ENCODE measurements around the gene RANBP3L. TPM values are rescaled to one million over a fixed set of nuclear protein-coding genes. Genes with fewer than 3 reads are reported as not detected.
"Not testable (repeated sequence)": the region's sequence is repeated elsewhere in the genome, so short reads cannot be mapped to it uniquely, and the experiment has no call there.

The RANBP3L gene
- total RNA-seq, 4 donors from 2014 or later, result 2.2 to 13.7 (median 3.1) TPM

GRCh38 chr5:36205329-36205728 lies 96.4 kb downstream of the RANBP3L start:
- Histone ChIP-seq H3K4me3 (no peak overlapping the region), H3K9me3 (no peaks in the 10 kb centered on the region), H3K27ac (replicated peaks in 1 of 4) (no peak overlapping the region), H3K36me3 (peaks cover 23 to 61% (median 30%) of the 10 kb centered on the region in 4 donors), H3K27me3 (no peaks in the 10 kb centered on the region), H3K4me1 (peaks cover 4 to 10% (median 5%) of the 10 kb centered on the region in 4 donors)
- intact Hi-C loops (cut with DNase I), result no loop called here
- WGBS, result 100% methylated on average over 2 of the region's 2 CpGs
- no peak for DNase-seq (ENCODE audit: extremely low spot score)
- no peak for TF ChIP-seq POLR2A (IDR thresholded peaks at IDR 0.05; ENCODE audit: low read depth)

- Histone ChIP-seq H3K4me3 (no peak overlapping the region), H3K4me1 (peaks cover 4 to 10% (median 5%) of the 10 kb centered on the region in 4 donors), H3K27ac (replicated peaks in 1 of 4) (no peak overlapping the region), H3K36me3 (peaks cover 27 to 74% (median 42%) of the 10 kb centered on the region in 4 donors), H3K27me3 (no peaks in the 10 kb centered on the region), H3K9me3 (no peaks in the 10 kb centered on the region)
- no peak for TF ChIP-seq CTCF (IDR thresholded peaks at IDR 0.05)
- no peak for TF ChIP-seq POLR2A (IDR thresholded peaks at IDR 0.05; ENCODE audit: low read depth)
- TF ChIP-seq EP300 (IDR thresholded peaks at IDR 0.05), result no peak
- 51% methylated on average over 3 of the region's 3 CpGs for WGBS
- DNase-seq (ENCODE audit: extremely low spot score), result no peak
- intact Hi-C loops (cut with DNase I), result no loop called here
Measured at GRCh38 chr5:36202521-36202961, 99.2 kb downstream of the RANBP3L start.

- H3K4me3 ChIP-seq, result no peak overlapping the region
- no peak for DNase-seq (ENCODE audit: extremely low spot score)
- H3K27me3 ChIP-seq, result no peaks in the 10 kb centered on the region
- H3K9me3 ChIP-seq, result no peaks in the 10 kb centered on the region
- intact Hi-C loops (cut with DNase I), result no loop called here
- TF ChIP-seq EP300 (IDR thresholded peaks at IDR 0.05), result no peak
- no peak for TF ChIP-seq POLR2AphosphoS5 (IDR thresholded peaks at IDR 0.05)
- TF ChIP-seq POLR2A (IDR thresholded peaks at IDR 0.05; ENCODE audit: low read depth), result no peak
- no peak for TF ChIP-seq CTCF (IDR thresholded peaks at IDR 0.05)
- peaks cover 34 to 84% (median 49%) of the 10 kb centered on the region in 4 donors for H3K36me3 ChIP-seq
- 96% methylated on average over 4 of the region's 4 CpGs for WGBS
- H3K4me1 ChIP-seq, result peaks cover 4 to 10% (median 5%) of the 10 kb centered on the region in 4 donors
- no peak overlapping the region for H3K27ac ChIP-seq (replicated peaks in 1 of 4)
Measured at GRCh38 chr5:36200513-36200912, 101.2 kb downstream of the RANBP3L start.

GRCh38 chr5:36199620-36200019 lies 102.1 kb downstream of the RANBP3L start:
- Histone ChIP-seq H3K4me3 (no peak overlapping the region), H3K9me3 (no peaks in the 10 kb centered on the region), H3K27ac (replicated peaks in 1 of 4) (no peak overlapping the region), H3K36me3 (peaks cover 41 to 86% (median 51%) of the 10 kb centered on the region in 4 donors), H3K4me1 (peaks cover 4 to 10% (median 5%) of the 10 kb centered on the region in 4 donors), H3K27me3 (no peaks in the 10 kb centered on the region)
- TF ChIP-seq POLR2AphosphoS5 (IDR thresholded peaks at IDR 0.05) (no peak), POLR2A (IDR thresholded peaks at IDR 0.05; ENCODE audit: low read depth) (no peak), CTCF (IDR thresholded peaks at IDR 0.05) (no peak), EP300 (IDR thresholded peaks at IDR 0.05) (no peak)
- 83% methylated on average over 2 of the region's 2 CpGs for WGBS
- no peak for DNase-seq (ENCODE audit: extremely low spot score)
- intact Hi-C loops (cut with DNase I), result no loop called here

GRCh38 chr5:36198783-36199182 lies 102.9 kb downstream of the RANBP3L start:
- intact Hi-C loops (cut with DNase I); DNase-seq (ENCODE audit: extremely low spot score): not testable (repeated sequence)
- WGBS, result 90% methylated on average over 3 of the region's 3 CpGs

More at GRCh38 chr5:36198783-36199182, 102.9 kb downstream of the RANBP3L start:
- not testable (repeated sequence) for H3K9me3 ChIP-seq; H3K4me1 ChIP-seq; H3K27ac ChIP-seq (replicated peaks in 1 of 4); H3K27me3 ChIP-seq; H3K4me3 ChIP-seq
- H3K36me3 ChIP-seq, result peaks cover 41 to 89% (median 57%) of the 10 kb centered on the region in 4 donors

Other genes with a start within 250 kb of the RANBP3L start
- gene UGT3A2, start 235.0 kb downstream of the RANBP3L start, total RNA-seq, result not detected
- gene LMBRD2, start 150.0 kb downstream of the RANBP3L start, total RNA-seq, result 10 to 100 TPM; 10.4 to 12.5 (median 11.2) TPM
- gene SKP2, start 149.8 kb downstream of the RANBP3L start, total RNA-seq, result 10 to 100 TPM in 1 of 4 donors, 1 to 10 TPM in 3; 5.6 to 12.1 (median 9.2) TPM
- gene NADK2, start 60.0 kb downstream of the RANBP3L start, total RNA-seq, result 10 to 100 TPM; 44.6 to 74.8 (median 59.5) TPM

All from esophagus muscularis mucosa (tissue), 4 donors.